K562 (cell line): ENCODE data around the gene MFSD6. TPM values are rescaled to one million over a fixed set of nuclear protein-coding genes. Genes with fewer than 3 reads are reported as not detected.
A peak's percentile ranks its signal among the peaks of the same experiment; 100 is the strongest.

ENCODE experiments used
- ATAC-seq: fragments of 200-7000 bp; cut with Tn5 transposase; 3 replicates; pipeline ENCODE4 v1.9.1; 2020; ENCODE audit warnings: moderate library complexity
- BruUV-seq: library from RNA; stranded (reverse); fragments of 400-500 nt; replicated peaks from 2 replicates; lab custom pipeline; 2021; lab: Mats Ljungman, UMichigan
- CTCF ChIA-PET: fragments of 300-600 bp; formaldehyde crosslinking; extraction: SDS; loops from one replicate; lab custom pipeline; 2021; ENCODE audit warnings: low intra/inter-chr PET ratio; lab: Yijun Ruan, JAX
- POLR2A ChIA-PET: fragments of 300-600, 350-650 bp; sonication (Branson Sonifier 250); formaldehyde crosslinking; extraction: SDS; loops from one replicate; lab custom pipeline; 2021; ENCODE audit warnings: antibody characterized with exemption, inconsistent platforms; lab: Yijun Ruan, JAX
- DNase-seq, 4 experiments: peaks; one replicate each; pipeline versions ENCODE4 v3.0.0 to v3.0.0-alpha.2; 2011 to 2018; ENCODE audit warnings: low spot score in 3 of 4, mixed read lengths in 3 of 4; ENCODE audit errors: extremely low read depth in 1 of 4
- FAIRE-seq: peaks from 2 replicates; lab custom pipeline; 2011; peaks lifted over from hg19 to GRCh38; lab: Jason Lieb, UNC
- H2AFZ ChIP-seq: 2 replicates; pipeline ENCODE4 v1.6.0; 2011; ENCODE audit warnings: low read depth, low read length, control low read depth, inconsistent platforms
- H3K27ac ChIP-seq: fragments of 200-600 bp; 3 replicates; pipeline ENCODE4 v1.8.0; 2011; ENCODE audit warnings: low read depth, mild to moderate bottlenecking, control low read depth, inconsistent platforms, low read length, moderate library complexity, mixed read lengths; ENCODE audit errors: extremely low read depth
- H3K27me3 ChIP-seq, 2 experiments: fragments of 300-600 bp in 1 of 2; 2 replicates in 1 of 2; 3 replicates in 1 of 2; pipeline versions ENCODE4 v1.6.0 to v1.8.0; 2011; ENCODE audit warnings: inconsistent platforms in 2 of 2, low read length in 2 of 2, mild to moderate bottlenecking in 1 of 2, mixed read lengths in 1 of 2, moderate library complexity in 1 of 2; ENCODE audit not compliant: control insufficient read depth in 2 of 2, insufficient read depth in 2 of 2
- H3K36me3 ChIP-seq: fragments of 300-600 bp; 3 replicates; pipeline ENCODE4 v1.8.0; 2011; ENCODE audit warnings: mild to moderate bottlenecking, low read length, inconsistent platforms; ENCODE audit not compliant: control insufficient read depth, insufficient read depth
- H3K4me1 ChIP-seq, 2 experiments: fragments of 200-600 bp in 1 of 2; replicated peaks in 1 of 2; 2 replicates in 1 of 2; 3 replicates in 1 of 2; pipeline versions ENCODE4 v1.5.1 to v1.8.0; 2011; ENCODE audit warnings: inconsistent platforms in 2 of 2, low read length in 2 of 2, mild to moderate bottlenecking in 1 of 2, mixed read lengths in 1 of 2, moderate library complexity in 1 of 2; ENCODE audit not compliant: control insufficient read depth in 2 of 2, insufficient read depth in 2 of 2
- H3K4me2 ChIP-seq: 2 replicates; pipeline ENCODE4 v1.6.1; 2011; ENCODE audit warnings: low read length, control low read depth, inconsistent platforms, mixed read lengths; ENCODE audit not compliant: insufficient read depth
- H3K4me3 ChIP-seq: fragments of 200-600 bp; sonication (generic), shearing (Covaris generic); 2 replicates; pipeline ENCODE4 v1.5.1; 2016; ENCODE audit warnings: control low read depth, inconsistent platforms
- H3K79me2 ChIP-seq: fragments of 200-600 bp; 3 replicates; pipeline ENCODE4 v1.8.0; 2011; ENCODE audit warnings: low read length, inconsistent platforms; ENCODE audit not compliant: control insufficient read depth, insufficient read depth
- H3K9ac ChIP-seq, 2 experiments: 2 replicates each; pipeline versions ENCODE4 v1.6.0 to v1.6.1; 2011; ENCODE audit warnings: low read depth in 2 of 2, low read length in 2 of 2, control low read depth in 1 of 2, inconsistent platforms in 1 of 2, mild to moderate bottlenecking in 1 of 2, mixed read lengths in 1 of 2; ENCODE audit not compliant: insufficient read depth in 1 of 2
- H3K9me1 ChIP-seq: one replicate; pipeline ENCODE4 v1.6.0; 2011; ENCODE audit warnings: inconsistent platforms, mild to moderate bottlenecking, low read length, moderate library complexity; ENCODE audit not compliant: control insufficient read depth, insufficient read depth
- H3K9me3 ChIP-seq: replicated peaks from 2 replicates; pipeline ENCODE4 v1.5.1; 2011; ENCODE audit warnings: low read depth, low read length, inconsistent platforms; ENCODE audit not compliant: control insufficient read depth, insufficient read depth
- H4K20me1 ChIP-seq: replicated peaks from 2 replicates; pipeline ENCODE4 v1.6.1; 2011; ENCODE audit warnings: low read length, inconsistent platforms, mixed read lengths; ENCODE audit not compliant: control insufficient read depth, insufficient read depth
- E2F6 ChIP-seq, 2 experiments: IDR thresholded peaks; 2 replicates each; pipeline ENCODE4 v1.6.1; 2011; ENCODE audit warnings: borderline replicate concordance in 1 of 2, control low read depth in 1 of 2, low read depth in 1 of 2, low read length in 1 of 2, mild to moderate bottlenecking in 1 of 2, mixed read lengths in 1 of 2, moderate library complexity in 1 of 2; ENCODE audit not compliant: insufficient read depth in 1 of 2, insufficient read length in 1 of 2, poor library complexity in 1 of 2, severe bottlenecking in 1 of 2; ENCODE audit errors: extremely low read depth in 1 of 2
- ELF1 ChIP-seq: fragments of 200-800 bp; sonication (Bioruptor generic); IDR thresholded peaks from 2 replicates; pipeline ENCODE4 v1.6.1; 2016; ENCODE audit warnings: missing genetic modification characterization, missing compliant biosample characterization
- ELF2 ChIP-seq: fragments of 250-450 bp; sonication (Bioruptor Pico); IDR thresholded peaks from 2 replicates; pipeline ENCODE4 v1.5.0; 2021; ENCODE audit warnings: mild to moderate bottlenecking
- EP400 ChIP-seq: fragments of 450-650 bp; IDR thresholded peaks from 2 replicates; pipeline ENCODE4 v1.6.1; 2017; ENCODE audit warnings: antibody characterized with exemption, mild to moderate bottlenecking, moderate library complexity
- GABPA ChIP-seq: fragments of 200-800 bp; sonication (Bioruptor generic); conservative IDR thresholded peaks from 2 replicates; pipeline ENCODE4 v1.6.1; 2016; ENCODE audit warnings: low read depth, missing genetic modification characterization, missing compliant biosample characterization
- HMGN3 ChIP-seq: IDR thresholded peaks from 2 replicates; pipeline ENCODE4 v1.6.1; 2011; ENCODE audit warnings: borderline replicate concordance, low read depth, mild to moderate bottlenecking, mixed read lengths, low read length; ENCODE audit not compliant: insufficient read length; ENCODE audit errors: extremely low read depth
- L3MBTL2 ChIP-seq: fragments of 450-650 bp; IDR thresholded peaks from 2 replicates; pipeline ENCODE4 v1.6.1; 2016; ENCODE audit warnings: mild to moderate bottlenecking, moderate library complexity
- PCBP1 ChIP-seq: fragments of 200-400 bp; formaldehyde crosslinking; IDR thresholded peaks from 2 replicates; pipeline ENCODE4 v1.6.1; 2018; ENCODE audit warnings: mild to moderate bottlenecking, low read depth, low read length; ENCODE audit not compliant: poor library complexity, severe bottlenecking
- RBBP5 ChIP-seq: fragments of 200-600 bp; sonication (generic); IDR thresholded peaks from 2 replicates; pipeline ENCODE4 v1.6.1; 2012; ENCODE audit warnings: borderline replicate concordance, mild to moderate bottlenecking, low read length, control low read depth, inconsistent platforms; ENCODE audit not compliant: insufficient read depth, poor library complexity, severe bottlenecking
- SMAD1 ChIP-seq: fragments of 150-350 bp; IDR thresholded peaks from 2 replicates; pipeline ENCODE4 v1.6.1; 2014; ENCODE audit warnings: low read length, low read depth; ENCODE audit not compliant: partially characterized antibody
- SP2 ChIP-seq: IDR thresholded peaks from 2 replicates; pipeline ENCODE4 v1.6.1; 2011; ENCODE audit warnings: mild to moderate bottlenecking, low read depth, low read length, moderate library complexity; ENCODE audit not compliant: poor library complexity, severe bottlenecking; ENCODE audit errors: extremely low read depth
- SPI1 ChIP-seq: IDR thresholded peaks from 2 replicates; pipeline ENCODE4 v1.6.1; 2011; ENCODE audit warnings: low read depth, low read length, control low read depth, borderline replicate concordance
- ZFX ChIP-seq: sonication (generic); formaldehyde crosslinking; IDR thresholded peaks from 2 replicates; pipeline ENCODE4 v1.8.0; 2022; ENCODE audit warnings: mild to moderate bottlenecking, missing genetic modification reagents, moderate library complexity
- ZNF717 ChIP-seq: fragments of 250-450 bp; sonication (Bioruptor Pico); IDR thresholded peaks from 2 replicates; pipeline ENCODE4 v1.5.0; 2021
- ZNF77 ChIP-seq: fragments of 250-450 bp; sonication (Bioruptor Pico); IDR thresholded peaks from 2 replicates; pipeline ENCODE4 v1.5.0; 2020
- WGBS: fragments of 100-300 bp; shearing (Covaris generic); methylation state at CpG from one replicate; pipeline ENCODE4 v1.1.6; 2016; ENCODE audit warnings: low coverage, mixed read lengths; ENCODE audit not compliant: insufficient coverage; ENCODE audit errors: missing lambda C conversion rate; 5-methylcytosine and 5-hydroxymethylcytosine counted together
- in situ Hi-C: fragments of 300-500 bp; cut with MboI; formaldehyde crosslinking; loops from 4 replicates; pipeline ENCODE4 v1.15.0; 2018; ENCODE audit warnings: inconsistent platforms, mixed read lengths
- intact Hi-C: fragments of 100-400 bp; cut with micrococcal nuclease; formaldehyde crosslinking; loops from 2 replicates; pipeline ENCODE4 v1.14.2; 2022
- polyA plus RNA-seq, 8 experiments: library from polyadenylated mRNA; depleted of rRNA in 4 of 8; stranded (reverse) in 5 of 8; unstranded in 3 of 8; fragments of >200 nt; fragmentation: Nextera tagmentation in 2 of 8; fragmentation: Illumina TruSeq in 1 of 8; extraction: Ambion mirVana in 2 of 8; extraction: Trizol in 1 of 8; gene quantifications; 2 replicates each; pipeline versions ENCODE4 v1.2.1 to v1.2.3, GENCODE V29; 2011 to 2014; ENCODE audit warnings: inconsistent platforms in 1 of 8, missing spikeins in 1 of 8
- total RNA-seq, 7 experiments: library from RNA; depleted of rRNA in 6 of 7; stranded (reverse); fragments of >200 nt in 6 of 7; fragmentation: Illumina TruSeq in 2 of 7; extraction: Trizol in 2 of 7; gene quantifications; 2 replicates each; pipeline versions ENCODE4 v1.2.1 to v1.2.3, GENCODE V29; 2011 to 2021; ENCODE audit warnings: low replicate concordance in 1 of 7
- TF ChIP-seq, protein P1 (sequence below): fragments of 200-800 bp; sonication (Bioruptor generic); IDR thresholded peaks from 2 replicates; pipeline ENCODE4 v1.6.1; 2017; ENCODE audit warnings: missing genetic modification characterization, missing compliant biosample characterization

Gene MFSD6
- total and polyA plus RNA-seq, 9 of the 15 experiments (the other 6 are each of a cell fraction or from before 2014, with no cell fraction given), result 1.1 to 7.9 (median 4.4) TPM

DNA sequence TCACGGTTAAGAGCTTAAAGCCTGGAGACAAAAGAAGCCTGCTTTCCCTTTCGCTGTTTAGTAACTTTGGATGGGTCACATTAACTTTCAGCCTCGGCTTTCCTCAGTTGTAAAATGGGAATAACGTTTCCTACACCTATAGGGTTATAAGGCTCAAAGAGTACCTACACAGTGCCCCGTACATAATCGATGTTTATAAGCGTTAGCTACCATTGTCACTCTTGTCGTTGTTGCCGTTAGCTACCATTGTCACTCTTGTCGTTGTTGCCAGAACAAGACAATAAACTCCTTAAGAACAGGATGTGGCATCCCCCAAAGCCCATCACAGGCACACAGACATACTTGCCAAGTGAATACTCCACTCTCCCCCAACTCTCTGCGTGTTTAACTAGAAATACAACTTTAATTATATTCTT is 901 bp upstream of the MFSD6 start (continued):
- TF ChIP-seq SMAD1, result no peak

DNA sequence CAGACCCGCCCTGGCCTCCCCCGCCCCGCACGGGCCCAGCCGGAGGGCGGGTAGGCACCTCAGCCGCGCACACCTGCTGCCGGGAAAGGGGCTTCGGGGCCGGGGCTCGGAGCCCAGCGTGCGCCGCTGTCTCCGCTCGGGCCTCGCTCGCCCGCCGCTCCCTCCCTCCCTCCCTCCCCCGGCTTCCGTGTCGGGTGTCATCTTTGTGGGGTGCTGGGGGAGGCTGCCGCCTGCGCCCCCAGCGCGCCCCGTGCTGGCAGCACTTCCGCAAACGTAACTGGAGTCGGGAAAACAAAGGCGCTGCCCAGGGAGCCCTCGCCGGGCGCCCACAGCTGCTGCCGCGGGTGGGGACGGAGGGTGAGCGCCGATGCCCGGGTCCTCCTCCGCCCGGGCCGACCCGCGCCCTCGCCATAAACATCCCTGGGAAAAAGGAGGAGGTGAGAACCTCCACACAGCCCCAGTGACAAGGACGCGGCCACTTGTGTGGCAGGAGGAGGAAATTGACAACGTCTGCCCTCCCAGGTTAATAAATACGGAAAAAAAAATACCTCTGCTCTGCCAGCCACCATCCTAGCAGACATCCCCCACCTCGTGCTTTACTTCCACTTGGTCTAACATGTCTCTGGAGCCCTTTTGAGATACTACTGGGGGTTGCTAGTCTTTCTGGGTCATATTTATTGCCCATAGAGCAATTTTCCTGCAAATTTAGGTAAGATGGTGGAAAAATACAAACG is 550 bp downstream of the MFSD6 start:
- intact Hi-C loops, result loop anchor here (10.0 kb wide), 1 partner anchor 56 kb away; no protein-coding TSS in a partner anchor
- H3K9ac ChIP-seq, result peak overlapping the region; percentile 46 to 93
- no peaks in the 10 kb centered on the region for H4K20me1 ChIP-seq
- peaks cover 14 to 27% of the 10 kb centered on the region in 2 experiments; a peak in 4 of 5 replicates for H3K4me1 ChIP-seq
- no peaks in the 10 kb centered on the region for H3K79me2 ChIP-seq
- H2AFZ ChIP-seq, result peak overlapping the region; percentile 91
- no peaks in the 10 kb centered on the region for H3K27me3 ChIP-seq
- no peak for FAIRE-seq
- H3K9me1 ChIP-seq, result no peaks in the 10 kb centered on the region
- H3K4me2 ChIP-seq, result peak overlapping the region; percentile 67
- 2% methylated on average over 18 of the region's 54 CpGs for WGBS
- CTCF ChIA-PET, result no interaction called here
- in situ Hi-C loops, result no loop called here
- peak; percentile 50 for ATAC-seq
- DNase-seq, result peak; percentile 40 to 57 (median 52)
- H3K9me3 ChIP-seq, result no peaks in the 10 kb centered on the region
- peak overlapping the region; percentile 32; the same call in 1 of the 3 replicates for H3K27ac ChIP-seq
- H3K4me3 ChIP-seq, result peak overlapping the region; percentile 57
- H3K36me3 ChIP-seq, result no peaks in the 10 kb centered on the region
- no TSS peak for BruUV-seq
- POLR2A ChIA-PET, result no interaction called here
- peak in 1 of 2 experiments; percentile 1 for TF ChIP-seq E2F6 (IDR thresholded peaks at IDR 0.05; ENCODE audit: borderline replicate concordance in 1 of 2, extremely low read depth in 1 of 2, insufficient read depth in 1 of 2, insufficient read length in 1 of 2, low read depth in 1 of 2, low read length in 1 of 2, poor library complexity in 1 of 2, severe bottlenecking in 1 of 2)
- peak; percentile 40; the same call in 1 of the 2 replicates for TF ChIP-seq EP400
- TF ChIP-seq SP2, result no peak
- peak; percentile 30; the same call in 1 of the 2 replicates for TF ChIP-seq GABPA (tag)
- no peak for TF ChIP-seq ZNF77 (CRISPR knock-in tag)
- TF ChIP-seq ELF1 (tag), result peak; percentile 81
- no peak for TF ChIP-seq ZNF717 (CRISPR knock-in tag)
- TF ChIP-seq ELF2, result no peak
- peak; percentile 79 for TF ChIP-seq SPI1
- TF ChIP-seq L3MBTL2, result no peak
- TF ChIP-seq RBBP5, result peak; percentile 72
- TF ChIP-seq, protein P1, sequence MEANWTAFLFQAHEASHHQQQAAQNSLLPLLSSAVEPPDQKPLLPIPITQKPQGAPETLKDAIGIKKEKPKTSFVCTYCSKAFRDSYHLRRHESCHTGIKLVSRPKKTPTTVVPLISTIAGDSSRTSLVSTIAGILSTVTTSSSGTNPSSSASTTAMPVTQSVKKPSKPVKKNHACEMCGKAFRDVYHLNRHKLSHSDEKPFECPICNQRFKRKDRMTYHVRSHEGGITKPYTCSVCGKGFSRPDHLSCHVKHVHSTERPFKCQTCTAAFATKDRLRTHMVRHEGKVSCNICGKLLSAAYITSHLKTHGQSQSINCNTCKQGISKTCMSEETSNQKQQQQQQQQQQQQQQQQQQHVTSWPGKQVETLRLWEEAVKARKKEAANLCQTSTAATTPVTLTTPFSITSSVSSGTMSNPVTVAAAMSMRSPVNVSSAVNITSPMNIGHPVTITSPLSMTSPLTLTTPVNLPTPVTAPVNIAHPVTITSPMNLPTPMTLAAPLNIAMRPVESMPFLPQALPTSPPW (CRISPR knock-in tag), result peak; percentile 77
- TF ChIP-seq ZFX, result peak; percentile 60
- peak; percentile 56 for TF ChIP-seq PCBP1
- TF ChIP-seq HMGN3, result peak; percentile 15
